NCI-H1092 treated with DMSO at 0.1 percent for 48 hours (cell line): ENCODE results near the gene PHLPP2.
"Not testable (repeated sequence)": the region's sequence is repeated elsewhere in the genome, so short reads cannot be mapped to it uniquely, and the experiment has no call there.

Experiments
- DNase-seq: peaks from one replicate; lab custom pipeline; 2025; lab: John Stamatoyannopoulos, UW

PHLPP2 gene

DNA sequence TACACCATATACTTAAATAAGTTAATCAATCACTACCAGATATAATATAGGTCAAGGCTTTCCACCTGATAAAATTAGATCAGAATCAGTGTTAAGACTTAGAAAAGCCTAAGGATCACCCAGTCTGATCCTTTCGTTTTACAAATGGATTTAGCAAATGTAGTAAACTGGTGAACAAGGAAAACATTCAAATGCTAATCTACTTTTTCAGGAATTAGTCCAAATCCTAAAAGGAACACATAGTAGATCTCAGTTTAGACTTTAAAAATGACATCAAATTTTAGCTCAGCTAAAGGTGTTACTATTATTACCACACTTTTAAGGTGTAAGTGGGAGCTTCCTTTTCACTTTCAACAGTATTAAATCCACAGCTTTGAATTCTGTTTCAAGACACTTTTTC is 12.0 kb downstream of the PHLPP2 start:
- DNase-seq: no peak

DNA sequence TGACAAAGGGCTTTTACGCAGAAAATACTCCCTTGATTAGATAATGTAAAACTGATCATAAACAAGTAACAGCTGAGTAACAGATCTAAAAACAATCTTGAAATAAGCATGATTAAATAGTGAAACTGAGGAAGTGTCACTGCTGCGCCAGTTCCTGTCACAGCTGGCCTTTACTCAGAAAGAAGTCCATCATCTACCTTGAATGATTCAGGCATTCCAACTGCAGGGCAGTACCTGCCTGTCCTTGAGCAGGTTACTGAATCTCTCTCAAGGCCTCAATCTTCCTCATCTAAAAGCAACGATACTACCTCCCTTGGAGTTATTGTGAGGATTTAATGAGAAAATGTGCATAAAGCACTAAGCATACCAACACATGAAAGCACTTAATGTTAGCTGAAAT is 12.7 kb downstream of the PHLPP2 start:
- no peak for DNase-seq

DNA sequence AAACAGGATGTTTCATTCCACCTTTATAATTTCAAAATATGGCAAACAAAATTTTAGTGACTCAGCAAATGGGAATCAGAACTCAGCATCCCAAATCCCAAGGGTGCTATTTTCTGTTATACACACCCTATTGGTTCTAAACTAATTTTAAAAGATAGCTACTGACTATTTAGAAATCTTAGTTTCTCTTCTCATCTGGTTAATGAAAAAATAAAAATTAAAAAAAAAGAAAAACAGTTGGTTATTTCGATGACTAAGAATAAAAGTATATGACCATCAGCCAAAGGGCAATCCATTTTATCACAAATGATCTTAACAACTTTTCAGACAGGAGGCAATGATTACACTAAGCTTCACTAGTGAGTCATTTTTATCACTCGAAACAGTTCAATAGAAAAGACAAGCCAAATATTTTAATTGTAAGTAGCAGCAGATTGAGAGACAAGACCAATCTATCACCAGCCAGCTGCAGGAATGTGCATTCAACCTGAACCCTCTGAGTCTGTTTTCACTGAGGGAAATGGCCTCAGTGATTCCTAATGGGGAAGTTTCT is 15.2 kb downstream of the PHLPP2 start:
- no peak for DNase-seq

DNA sequence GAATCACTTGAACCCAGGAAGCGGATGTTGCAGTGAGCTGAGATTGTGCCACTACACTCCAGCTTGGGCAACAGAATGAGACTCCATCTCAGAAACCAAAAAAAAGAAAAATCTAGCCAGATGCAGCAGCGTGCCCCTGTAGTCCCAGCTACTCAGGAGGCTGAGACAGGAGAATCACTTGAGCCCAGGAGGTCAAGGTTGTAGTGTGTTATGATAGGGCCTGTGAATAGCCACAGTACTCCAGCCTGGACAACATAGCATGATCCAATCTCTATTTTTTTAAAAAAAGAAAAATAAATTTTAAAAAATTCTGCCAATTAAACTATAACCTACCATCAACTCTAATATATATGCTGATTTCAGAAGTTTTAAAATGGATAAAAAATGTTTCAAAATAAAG is 15.8 kb downstream of the PHLPP2 start:
- no peak for DNase-seq

DNA sequence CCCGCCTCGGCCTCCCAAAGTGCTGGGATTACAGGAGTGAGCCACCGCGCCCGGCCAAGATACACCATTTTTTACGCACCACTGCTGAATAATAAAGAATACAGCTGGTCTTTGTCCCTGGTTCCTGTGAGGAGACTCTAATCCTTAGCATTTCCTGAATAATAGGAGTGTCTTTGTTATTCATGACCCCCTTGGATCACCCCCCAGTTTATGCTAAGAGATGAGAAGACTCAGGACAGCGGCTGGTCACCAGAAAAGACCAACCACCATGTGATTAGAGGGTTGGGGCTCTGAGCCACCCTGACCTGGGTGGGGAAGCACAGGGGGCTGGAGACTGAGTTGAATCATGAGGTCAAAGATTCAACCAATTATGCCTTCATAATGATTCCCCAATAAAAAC is 17.3 kb downstream of the PHLPP2 start:
- DNase-seq: no peak

DNA sequence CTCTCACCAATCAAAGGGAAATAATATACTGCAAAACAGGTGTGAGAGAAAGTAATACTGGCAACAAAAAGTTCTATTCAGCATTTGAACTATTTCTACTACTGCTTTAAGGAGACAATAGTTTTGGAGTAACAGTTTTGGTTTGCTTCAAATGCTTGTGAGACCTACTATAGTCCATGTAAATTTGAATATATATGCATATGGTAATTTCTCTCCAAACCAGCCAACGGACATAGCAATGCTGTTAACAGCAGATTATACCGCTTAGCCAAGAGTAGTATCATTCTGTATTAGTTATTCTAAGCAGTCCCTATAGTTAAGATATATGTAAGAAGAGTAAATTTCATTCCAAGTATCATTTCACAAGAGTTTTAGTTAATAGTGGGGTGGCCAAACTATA is 18.5 kb downstream of the PHLPP2 start:
- no peak for DNase-seq

DNA sequence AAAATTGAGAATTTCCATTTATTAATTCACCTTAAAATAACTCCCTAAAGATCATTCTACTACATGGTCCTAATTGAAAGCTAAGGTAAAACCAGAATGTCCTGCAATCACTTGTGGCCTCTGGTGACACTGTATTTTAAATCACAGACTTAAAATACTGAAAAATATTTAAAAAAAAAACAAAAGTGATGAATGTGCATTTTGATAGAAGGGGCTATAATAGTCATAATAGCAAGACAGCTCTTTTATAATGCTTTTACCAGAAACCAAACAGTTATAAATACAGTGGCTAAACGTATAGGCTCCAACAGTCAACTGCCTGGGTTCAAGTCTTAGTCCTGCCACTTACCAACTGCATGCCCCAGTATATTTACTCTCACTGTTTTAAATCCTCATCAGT is 21.2 kb downstream of the PHLPP2 start:
- no peak for DNase-seq

DNA sequence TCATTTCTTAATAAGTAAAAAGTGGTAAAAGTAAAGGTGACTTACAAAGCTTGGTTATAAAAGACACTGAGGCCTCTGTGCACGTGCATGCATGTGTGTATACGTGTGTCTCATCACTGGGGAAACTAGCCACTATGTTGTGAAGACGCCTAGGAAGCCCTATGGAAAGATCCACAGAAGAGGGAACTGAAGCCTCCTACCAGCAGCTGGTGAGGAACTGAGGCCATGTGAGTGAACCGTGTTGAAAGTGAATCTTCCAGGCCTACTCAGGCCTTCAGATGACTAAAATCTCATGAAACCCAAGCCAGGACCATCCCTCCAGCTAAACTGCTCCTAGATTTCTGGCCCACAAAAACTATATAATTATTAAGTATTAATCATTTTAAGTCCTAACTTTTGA is 23.7 kb downstream of the PHLPP2 start:
- DNase-seq: no peak

DNA sequence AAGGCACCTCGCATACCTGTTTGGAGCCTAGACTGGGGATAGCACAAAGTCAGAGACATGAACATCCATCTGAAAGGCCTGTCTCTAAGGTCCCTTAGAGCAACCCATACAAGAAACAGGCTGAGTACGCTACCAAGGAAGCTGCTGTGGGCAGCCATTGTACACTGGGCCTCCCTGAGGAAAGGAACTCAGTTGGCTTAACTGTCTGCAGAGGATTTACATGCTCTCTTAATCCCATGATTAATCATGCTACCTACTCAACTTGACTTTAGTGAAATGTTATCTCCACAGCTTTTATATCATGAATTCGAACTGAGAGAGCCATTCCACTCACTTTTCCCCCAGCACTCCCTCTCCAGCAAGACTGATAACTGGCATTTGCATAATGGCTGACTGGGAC is 26.0 kb downstream of the PHLPP2 start:
- no peak for DNase-seq

DNA sequence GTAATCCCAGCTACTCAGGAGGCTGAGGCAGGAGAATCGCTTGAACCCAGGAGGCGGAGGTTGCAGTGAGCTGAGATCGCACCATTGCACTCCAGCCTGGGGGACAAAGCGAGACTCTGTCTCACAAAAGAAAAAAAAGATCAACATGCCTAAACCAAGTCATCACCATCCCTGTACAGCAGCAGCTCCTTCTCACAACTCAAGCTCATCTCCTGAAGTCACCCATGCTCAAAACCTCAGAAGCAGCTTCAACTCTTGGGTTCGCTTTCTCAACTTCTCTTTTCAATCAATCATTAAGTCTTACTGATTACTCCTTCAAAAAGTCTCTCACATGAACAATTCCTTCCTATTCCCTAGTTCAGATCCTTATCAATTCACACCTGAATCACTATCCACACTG is 31.3 kb downstream of the PHLPP2 start:
- no peak for DNase-seq

DNA sequence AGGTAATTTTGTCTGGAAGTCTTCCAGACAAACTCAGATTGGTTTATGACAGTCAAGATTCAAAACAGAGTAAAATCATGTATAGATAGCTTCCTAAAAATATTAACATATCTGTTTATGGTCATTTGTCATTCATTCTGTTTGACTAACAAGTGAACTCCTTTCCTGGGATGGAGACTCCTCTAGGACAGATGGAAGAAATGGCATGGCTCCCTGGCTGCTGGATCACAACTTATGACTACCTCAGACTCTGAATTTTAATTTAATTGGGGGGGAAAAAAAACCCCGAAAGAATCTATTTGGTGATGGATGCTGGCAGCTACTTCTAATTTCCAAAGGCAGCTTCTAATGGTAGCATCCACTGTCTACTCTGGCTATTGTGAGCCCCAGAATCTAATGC is 34.6 kb downstream of the PHLPP2 start:
- DNase-seq: no peak

DNA sequence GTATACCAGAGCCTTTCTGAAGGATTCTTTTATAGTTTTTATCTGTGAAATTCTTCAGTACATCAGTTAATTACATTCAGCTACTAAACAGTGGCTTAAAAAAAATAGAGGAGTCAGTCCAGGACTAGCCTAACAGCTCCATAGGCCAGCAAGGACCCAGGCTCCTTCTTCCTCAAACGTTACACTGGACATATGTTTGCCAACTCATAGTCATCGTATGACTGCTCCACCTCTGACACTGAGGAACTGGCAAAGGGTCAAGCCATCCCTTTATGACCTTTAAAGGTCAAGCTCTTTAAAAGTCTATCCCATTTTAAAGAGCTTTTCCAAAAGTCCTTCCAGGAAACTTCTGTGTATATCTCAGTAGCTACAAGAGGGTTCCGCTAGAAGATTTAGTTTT is 36.6 kb downstream of the PHLPP2 start:
- no peak for DNase-seq

DNA sequence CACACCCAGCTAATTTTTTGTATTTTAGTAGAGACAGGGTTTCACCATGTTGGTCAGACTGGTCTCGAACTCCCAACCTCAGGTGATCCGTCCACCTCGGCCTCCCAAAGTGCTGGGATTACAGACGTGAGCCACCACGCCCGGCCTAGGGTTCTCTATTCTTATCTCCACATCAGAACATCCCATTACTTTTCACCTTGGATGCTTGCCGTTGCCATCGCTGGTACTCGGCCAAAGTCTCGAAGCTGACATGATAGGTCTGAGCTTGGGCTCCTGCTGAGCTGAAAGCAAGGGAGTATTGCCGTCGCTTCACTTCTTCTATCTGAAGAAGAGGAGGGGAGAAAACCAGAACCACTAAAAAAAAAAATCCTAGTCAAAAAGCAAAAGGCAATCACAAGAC is 40.2 kb downstream of the PHLPP2 start:
- DNase-seq: not testable (repeated sequence)

DNA sequence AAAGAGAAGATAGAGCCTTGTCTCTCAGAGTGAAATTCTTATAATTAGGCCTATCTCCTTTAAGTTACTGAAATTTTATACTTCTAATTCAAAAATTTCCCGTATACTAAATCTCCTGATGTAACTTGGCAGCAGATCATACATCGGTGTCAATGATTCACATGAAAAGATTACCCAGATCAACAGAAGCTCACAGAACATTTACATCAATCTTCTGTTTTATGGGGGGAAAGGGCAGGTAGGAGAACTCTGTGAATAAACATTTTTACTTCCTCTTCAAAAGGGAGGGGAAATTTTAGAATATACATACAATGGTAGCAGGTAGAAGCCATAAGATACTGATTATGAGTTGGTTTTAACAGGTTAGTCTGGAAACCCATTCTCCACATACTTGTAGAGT is 43.1 kb downstream of the PHLPP2 start:
- no peak for DNase-seq

DNA sequence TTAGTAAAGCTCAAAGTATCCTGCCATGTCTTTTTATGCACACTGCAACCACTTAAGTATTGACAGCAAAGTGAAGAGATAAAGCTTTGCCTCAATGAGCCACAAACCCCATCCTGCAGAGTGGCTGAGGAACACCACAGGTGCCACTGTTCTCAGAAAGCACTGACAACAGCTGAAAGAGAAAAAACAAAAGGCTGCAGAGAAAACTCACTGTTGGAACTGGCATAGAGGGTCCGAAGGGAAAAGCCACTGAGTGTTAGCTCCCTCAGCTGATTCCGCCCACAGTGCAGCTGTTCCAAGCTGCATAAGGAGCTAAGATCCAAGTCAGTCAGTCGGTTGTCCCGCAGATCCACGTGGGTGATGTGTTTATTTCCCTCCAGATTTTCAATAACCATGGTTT is 48.3 kb downstream of the PHLPP2 start:
- DNase-seq: no peak

DNA sequence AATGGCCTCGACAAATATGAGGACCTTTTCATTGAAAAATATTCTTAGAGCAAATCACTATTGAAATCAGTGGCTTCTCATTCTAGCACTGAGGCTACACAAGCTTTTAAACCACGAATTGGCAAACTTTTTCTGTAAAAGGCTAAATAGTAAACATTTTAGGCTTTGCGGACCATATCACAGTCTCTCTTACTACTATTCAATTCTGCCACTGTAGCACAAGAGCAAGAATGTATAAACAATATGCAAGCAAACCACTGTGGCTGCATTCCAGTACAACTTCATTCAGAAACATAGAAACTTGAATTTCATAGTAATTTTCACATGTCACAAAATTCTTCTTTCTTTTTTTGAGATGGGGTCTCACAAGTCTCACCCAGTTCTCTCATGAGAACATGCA is 49.1 kb downstream of the PHLPP2 start:
- DNase-seq: no peak

DNA sequence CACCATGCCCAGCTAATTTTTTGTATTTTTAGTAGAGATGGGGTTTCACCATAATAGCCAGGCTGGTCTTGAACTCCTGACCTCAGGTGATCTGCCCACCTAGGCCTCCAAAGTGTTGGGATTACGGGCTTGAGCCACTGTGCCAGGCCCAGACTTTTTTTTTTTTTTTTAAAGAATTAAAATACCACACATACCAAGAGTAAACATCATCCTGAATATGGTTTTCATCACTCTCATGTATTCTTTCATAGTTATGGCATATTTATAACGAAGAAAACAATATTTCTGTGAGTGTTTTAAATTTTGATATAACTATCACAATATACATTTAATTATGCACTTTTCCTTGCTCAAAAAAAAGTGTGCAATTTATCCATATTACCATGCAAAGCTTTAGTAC is 50.3 kb downstream of the PHLPP2 start:
- DNase-seq: no peak

DNA sequence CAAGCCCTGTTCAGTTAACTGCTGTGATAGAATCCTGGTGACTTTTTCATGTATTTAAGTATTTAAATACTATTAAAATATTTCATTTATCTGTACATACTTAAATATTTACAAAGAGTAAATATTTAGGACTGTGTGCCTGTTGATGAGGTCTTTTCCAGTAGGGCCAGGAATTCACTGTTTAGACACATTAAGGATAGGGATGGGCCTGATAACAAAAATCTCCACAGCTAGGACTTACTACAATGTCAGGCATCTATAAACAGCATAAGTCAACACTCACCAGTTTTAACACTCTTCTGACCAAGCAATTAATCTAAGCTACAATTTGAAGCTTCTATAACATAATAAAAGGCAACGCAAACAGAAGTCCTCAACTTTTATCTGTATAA is 50.9 kb downstream of the PHLPP2 start:
- DNase-seq: no peak

DNA sequence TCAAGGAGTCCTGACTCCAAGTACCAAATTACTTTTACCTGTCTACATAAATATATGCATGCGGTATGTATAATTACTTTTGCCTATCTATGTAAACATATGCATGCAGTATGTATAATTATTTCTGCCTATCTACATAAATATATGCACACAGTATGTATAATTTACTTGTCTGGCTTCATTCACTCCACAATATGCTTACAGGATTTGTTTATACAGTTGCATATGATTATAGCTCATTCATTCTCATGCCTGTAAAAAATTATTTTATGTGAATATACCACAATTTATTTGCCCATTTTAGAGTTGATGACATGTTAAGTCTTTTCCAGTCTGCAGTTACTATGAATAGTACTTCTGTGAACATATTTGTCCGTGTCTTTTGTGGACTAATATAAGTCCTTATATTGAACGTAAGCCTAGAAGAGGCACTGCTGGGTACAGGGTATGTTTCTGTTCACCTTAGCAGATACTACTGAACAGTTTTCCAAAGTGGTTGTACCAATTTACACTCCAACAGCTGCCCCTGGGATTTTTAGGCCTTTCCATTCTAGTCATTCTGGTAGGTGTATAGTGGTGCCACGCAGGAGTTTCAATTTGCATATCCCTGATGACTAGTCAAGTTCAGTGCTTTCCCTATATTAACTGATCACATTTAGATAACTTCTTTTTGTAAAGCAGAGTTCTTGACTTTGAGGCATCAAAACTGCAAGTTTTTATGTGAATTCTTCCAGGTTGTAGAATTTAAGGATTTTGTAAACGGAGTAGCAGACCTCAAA is 51.5 kb downstream of the PHLPP2 start:
- no peak for DNase-seq

DNA sequence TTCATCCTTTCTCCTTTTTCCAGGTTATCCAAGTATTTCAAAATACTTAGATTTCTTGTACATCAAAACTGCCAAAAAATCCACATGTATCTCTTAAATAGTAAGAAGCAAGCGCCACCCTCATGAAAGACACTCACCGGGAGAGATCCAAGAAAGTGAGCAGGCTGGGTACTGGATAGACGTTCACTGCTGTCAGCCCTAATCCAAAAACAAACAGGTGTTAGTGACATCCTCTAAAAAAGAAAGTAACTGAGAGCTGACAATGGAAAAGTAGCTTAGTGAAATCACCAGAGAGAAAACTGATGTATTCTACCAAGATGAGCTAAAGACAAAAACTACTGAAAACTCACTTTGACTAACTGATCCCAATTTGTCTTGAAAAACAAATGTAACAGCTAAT is 52.4 kb downstream of the PHLPP2 start:
- DNase-seq: no peak

DNA sequence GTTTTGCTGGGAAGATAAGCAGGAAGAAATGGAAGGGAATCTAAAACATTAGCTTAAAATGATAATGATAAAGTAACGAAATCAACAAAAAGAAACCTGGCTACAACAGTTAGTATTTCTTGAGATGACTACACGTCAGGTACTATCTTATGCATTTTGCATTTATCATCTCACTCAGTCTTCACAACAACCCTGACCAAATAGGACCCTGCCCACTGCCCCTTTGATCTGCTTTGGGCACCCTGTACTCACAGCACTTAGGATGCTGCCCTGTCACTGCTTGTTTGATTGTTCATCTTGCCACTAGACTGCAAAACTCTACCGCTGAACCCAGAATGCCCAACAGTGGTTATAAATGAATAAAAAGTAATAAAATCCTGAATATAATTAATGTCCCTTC is 53.3 kb downstream of the PHLPP2 start:
- no peak for DNase-seq

DNA sequence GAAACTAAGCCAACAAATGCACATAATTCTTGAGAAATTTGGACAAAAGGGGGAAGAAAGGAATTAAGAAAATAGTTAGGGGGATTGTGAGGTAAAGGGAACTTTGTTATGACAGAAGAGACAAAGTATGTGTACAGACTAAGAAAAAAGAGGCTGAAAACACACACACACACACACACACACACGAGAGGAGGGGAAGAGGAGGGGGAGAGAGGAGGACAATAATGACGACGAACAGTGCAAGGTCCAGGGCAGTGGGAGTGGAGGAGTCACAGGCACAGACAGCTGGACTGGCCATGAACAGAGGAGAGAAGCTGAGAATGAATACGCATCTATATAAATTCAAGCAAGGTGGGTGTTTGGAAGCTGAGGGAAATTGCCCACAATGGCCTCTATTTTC is 54.0 kb downstream of the PHLPP2 start:
- no peak for DNase-seq

DNA sequence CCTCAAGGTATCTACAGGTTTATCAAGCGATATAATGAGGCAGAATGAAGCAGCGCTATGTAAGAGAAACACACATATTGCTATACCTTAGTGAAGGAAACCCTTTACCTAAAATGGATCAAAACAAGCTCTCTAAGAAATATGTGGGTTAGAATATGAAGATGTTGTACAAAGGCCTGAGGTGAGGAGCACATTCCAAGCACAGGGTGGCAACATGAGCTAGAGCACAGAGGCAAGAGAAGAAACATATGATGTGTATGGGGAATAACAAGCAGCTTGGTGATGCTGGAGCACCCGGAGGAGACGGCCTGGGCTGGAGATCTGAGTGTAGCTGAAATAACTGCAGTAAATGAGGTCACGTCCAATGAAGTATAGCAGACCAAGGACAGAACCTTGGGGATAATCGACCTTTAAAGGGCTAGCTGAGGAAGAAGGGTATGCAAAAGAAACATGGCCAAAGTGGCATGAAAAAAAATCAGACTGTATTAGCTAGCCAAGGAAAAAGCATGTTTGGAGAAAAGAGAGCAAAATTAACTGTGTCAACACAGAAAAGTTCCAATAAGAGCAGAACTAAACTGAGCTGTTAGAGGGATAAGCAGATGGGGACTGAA is 54.5 kb downstream of the PHLPP2 start:
- DNase-seq: no peak
